Osteoblast (primary cell): ENCODE measurements around the gene DPYSL3. TPM values are rescaled to one million over a fixed set of nuclear protein-coding genes. Genes with fewer than 3 reads are reported as not detected.
"Not testable (repeated sequence)": the region's sequence is repeated elsewhere in the genome, so short reads cannot be mapped to it uniquely, and the experiment has no call there.

Experiments
- DNase-seq: peaks from one replicate; pipeline ENCODE4 v3.0.0; 2011; ENCODE audit warnings: low spot score, mixed read lengths; ENCODE audit not compliant: insufficient read length; ENCODE audit errors: missing footprints
- H2AFZ ChIP-seq: 2 replicates; pipeline ENCODE4 v1.6.0; 2011; ENCODE audit warnings: mild to moderate bottlenecking, low read length
- H3K27ac ChIP-seq: 2 replicates; pipeline ENCODE4 v1.5.1; 2011; ENCODE audit warnings: mild to moderate bottlenecking, low read depth, low read length, moderate library complexity
- H3K27me3 ChIP-seq: 2 replicates; pipeline ENCODE4 v1.6.0; 2012; ENCODE audit warnings: mild to moderate bottlenecking, control low read depth, inconsistent platforms, low read length, moderate library complexity; ENCODE audit not compliant: insufficient read depth
- H3K36me3 ChIP-seq: 2 replicates; pipeline ENCODE4 v1.5.1; 2011; ENCODE audit warnings: mild to moderate bottlenecking, low read length, control low read depth, moderate library complexity; ENCODE audit not compliant: insufficient read depth
- H3K4me1 ChIP-seq: 2 replicates; pipeline ENCODE4 v1.5.1; 2011; ENCODE audit warnings: mild to moderate bottlenecking, low read length, control low read depth, moderate library complexity; ENCODE audit not compliant: insufficient read depth
- H3K4me2 ChIP-seq: 2 replicates; pipeline ENCODE4 v1.6.0; 2011; ENCODE audit warnings: mild to moderate bottlenecking, low read length; ENCODE audit not compliant: insufficient read depth
- H3K4me3 ChIP-seq: fragments of 200-600 bp; sonication (generic); 3 replicates; pipeline ENCODE4 v1.5.1; 2012; ENCODE audit warnings: mild to moderate bottlenecking, low read length, inconsistent platforms; ENCODE audit not compliant: insufficient read depth
- H3K79me2 ChIP-seq: 2 replicates; pipeline ENCODE4 v1.6.0; 2012; ENCODE audit warnings: mild to moderate bottlenecking, low read length, control low read depth, inconsistent platforms; ENCODE audit not compliant: insufficient read depth
- H3K9me3 ChIP-seq: 2 replicates; pipeline ENCODE4 v1.5.1; 2011; ENCODE audit warnings: low read depth, low read length, control low read depth
- H4K20me1 ChIP-seq: 2 replicates; pipeline ENCODE4 v1.6.0; 2012; ENCODE audit warnings: mild to moderate bottlenecking, low read length, control low read depth; ENCODE audit not compliant: insufficient read depth
- CTCF ChIP-seq: IDR thresholded peaks from 2 replicates; pipeline ENCODE4 v1.5.1; 2011; ENCODE audit warnings: mild to moderate bottlenecking, low read depth, low read length, moderate library complexity; ENCODE audit errors: extremely low read depth
- total RNA-seq: library from RNA; depleted of rRNA; stranded (reverse); fragments of >200 nt; gene quantifications from 2 replicates; pipeline ENCODE4 v1.2.3, GENCODE V29; 2012

Gene DPYSL3
- total RNA-seq, 1 donor = 119 TPM

GRCh38 chr5:147554261-147554817 is 44.5 kb upstream of the DPYSL3 start:
- Histone ChIP-seq H2AFZ (peak overlapping the region; percentile 85), H3K27ac (peak overlapping the region; percentile 85), H3K27me3 (no peaks in the 10 kb centered on the region), H3K4me1 (peaks cover 16% of the 10 kb centered on the region), H3K9me3 (no peaks in the 10 kb centered on the region), H3K79me2 (no peaks in the 10 kb centered on the region), H3K4me3 (peak overlapping the region; percentile 46), H3K4me2 (peak overlapping the region; percentile 82), H3K36me3 (no peaks in the 10 kb centered on the region), H4K20me1 (no peaks in the 10 kb centered on the region)
- peak; percentile 90 for DNase-seq
- TF ChIP-seq CTCF = no peak

GRCh38 chr5:147553817-147554216 is 43.9 kb upstream of the DPYSL3 start:
- H3K36me3 ChIP-seq, H3K27me3 ChIP-seq, H3K79me2 ChIP-seq, H3K9me3 ChIP-seq, H4K20me1 ChIP-seq, DNase-seq: not testable (repeated sequence)
- H3K4me2 ChIP-seq = peak overlapping the region; percentile 82
- H3K4me3 ChIP-seq = peak overlapping the region; percentile 46
- H3K27ac ChIP-seq = peak overlapping the region; percentile 85
- peak overlapping the region; percentile 85 for H2AFZ ChIP-seq
- H3K4me1 ChIP-seq = peaks cover 16% of the 10 kb centered on the region

- H3K9me3 ChIP-seq = no peaks in the 10 kb centered on the region
- H3K4me2 ChIP-seq = no peak overlapping the region
- no peaks in the 10 kb centered on the region for H4K20me1 ChIP-seq
- no peak for DNase-seq
- no peaks in the 10 kb centered on the region for H3K27me3 ChIP-seq
- no peak overlapping the region for H3K27ac ChIP-seq
- no peak for TF ChIP-seq CTCF
- peaks cover 8% of the 10 kb centered on the region for H3K4me1 ChIP-seq
- H3K4me3 ChIP-seq = no peak overlapping the region
- no peaks in the 10 kb centered on the region for H3K79me2 ChIP-seq
- H3K36me3 ChIP-seq = no peaks in the 10 kb centered on the region
- H2AFZ ChIP-seq = no peak overlapping the region
Measured at GRCh38 chr5:147552897-147553296, 43.0 kb upstream of the DPYSL3 start.

GRCh38 chr5:147551677-147552076 is 41.8 kb upstream of the DPYSL3 start:
- H2AFZ ChIP-seq = no peak overlapping the region
- no peak for TF ChIP-seq CTCF
- H3K4me2 ChIP-seq = no peak overlapping the region
- H3K27me3 ChIP-seq = no peaks in the 10 kb centered on the region
- no peaks in the 10 kb centered on the region for H3K9me3 ChIP-seq
- no peaks in the 10 kb centered on the region for H4K20me1 ChIP-seq
- H3K36me3 ChIP-seq = no peaks in the 10 kb centered on the region
- no peak overlapping the region for H3K27ac ChIP-seq
- peaks cover 8% of the 10 kb centered on the region for H3K4me1 ChIP-seq
- no peaks in the 10 kb centered on the region for H3K79me2 ChIP-seq
- H3K4me3 ChIP-seq = no peak overlapping the region
- no peak for DNase-seq
